HepG2 (cell line): Measurements from ENCODE around the gene AP4E1. TPM values are rescaled to one million over a fixed set of nuclear protein-coding genes. Genes with fewer than 3 reads are reported as not detected.

Experiments
- ATAC-seq: fragments of 200-7000 bp; cut with Tn5 transposase; 3 replicates; pipeline ENCODE4 v1.9.1; 2020; ENCODE audit warnings: mild to moderate bottlenecking, moderate library complexity
- BruUV-seq: library from RNA; stranded (reverse); fragments of 400-500 nt; replicated peaks from 2 replicates; lab custom pipeline; 2021; lab: Mats Ljungman, UMichigan
- CTCF ChIA-PET: fragments of 300-600 bp; formaldehyde crosslinking; extraction: SDS; loops from one replicate; lab custom pipeline; 2021; ENCODE audit warnings: low total read pairs, inconsistent platforms, low intra/inter-chr PET ratio; lab: Yijun Ruan, JAX
- POLR2A ChIA-PET: fragments of 350-600 bp; sonication (Branson Sonifier 250); formaldehyde crosslinking; loops from one replicate; lab custom pipeline; 2020; ENCODE audit warnings: antibody characterized with exemption, inconsistent platforms; lab: Yijun Ruan, JAX
- DNase-seq: peaks from one replicate; pipeline ENCODE4 v3.0.0-alpha.2; 2015; ENCODE audit warnings: low spot score
- FAIRE-seq: peaks from 3 replicates; lab custom pipeline; 2011; peaks lifted over from hg19 to GRCh38; lab: Jason Lieb, UNC
- H2AFZ ChIP-seq: one replicate; pipeline ENCODE4 v1.6.1; 2011; ENCODE audit warnings: low read length, inconsistent platforms
- H3K27ac ChIP-seq: fragments of 300-600 bp; 3 replicates; pipeline ENCODE4 v1.8.0; 2011; ENCODE audit warnings: mixed run types, mild to moderate bottlenecking, mixed read lengths, low read length, inconsistent platforms; ENCODE audit not compliant: insufficient read depth; ENCODE audit errors: extremely low read length
- H3K27me3 ChIP-seq, 2 experiments: fragments of 200-600 bp in 1 of 2; 2 replicates in 1 of 2; 3 replicates in 1 of 2; pipeline versions ENCODE4 v1.6.0 to v1.8.0; 2011; ENCODE audit warnings: low read length in 2 of 2, mild to moderate bottlenecking in 2 of 2, moderate library complexity in 2 of 2, inconsistent platforms in 1 of 2; ENCODE audit not compliant: insufficient read depth in 2 of 2, control insufficient read depth in 1 of 2
- H3K36me3 ChIP-seq, 2 experiments: fragments of 200-600 bp in 1 of 2; replicated peaks in 1 of 2; 2 replicates in 1 of 2; 3 replicates in 1 of 2; pipeline versions ENCODE4 v1.5.1 to v1.8.0; 2011; ENCODE audit warnings: low read length in 2 of 2, inconsistent platforms in 1 of 2; ENCODE audit not compliant: insufficient read depth in 2 of 2, control insufficient read depth in 1 of 2
- H3K4me1 ChIP-seq: 2 replicates; pipeline ENCODE4 v1.5.1; 2012; ENCODE audit warnings: low read length, inconsistent platforms; ENCODE audit not compliant: insufficient read depth
- H3K4me2 ChIP-seq: 2 replicates; pipeline ENCODE4 v1.6.0; 2011; ENCODE audit warnings: low read depth, low read length, inconsistent platforms
- H3K4me3 ChIP-seq, 3 experiments: fragments of 200-600 bp in 1 of 3; sonication (generic), shearing (Covaris generic) in 1 of 3; replicated peaks in 1 of 3; 2 replicates each; pipeline ENCODE4 v1.5.1; 2011 to 2016; ENCODE audit warnings: low read length in 3 of 3, inconsistent platforms in 2 of 3, low read depth in 2 of 3, mild to moderate bottlenecking in 2 of 3, control low read depth in 1 of 3, mixed read lengths in 1 of 3; ENCODE audit not compliant: insufficient read depth in 1 of 3
- H3K79me2 ChIP-seq: one replicate; pipeline ENCODE4 v1.6.1; 2011; ENCODE audit warnings: low read length, inconsistent platforms; ENCODE audit not compliant: insufficient read depth
- H3K9ac ChIP-seq: 2 replicates; pipeline ENCODE4 v1.6.0; 2011; ENCODE audit warnings: mild to moderate bottlenecking, low read depth, low read length, inconsistent platforms; ENCODE audit not compliant: insufficient read depth
- H3K9me3 ChIP-seq: 2 replicates; pipeline ENCODE4 v1.5.1; 2012; ENCODE audit warnings: mild to moderate bottlenecking, low read length
- H4K20me1 ChIP-seq: 2 replicates; pipeline ENCODE4 v1.6.0; 2011; ENCODE audit warnings: inconsistent platforms, mild to moderate bottlenecking, low read length, moderate library complexity; ENCODE audit not compliant: insufficient read depth
- ARID3A ChIP-seq: IDR thresholded peaks from 2 replicates; pipeline ENCODE4 v1.6.1; 2012; ENCODE audit warnings: low read depth, low read length, improper control_type of control experiment
- CHCHD3 ChIP-seq: sonication (generic); formaldehyde crosslinking; IDR thresholded peaks from 2 replicates; pipeline ENCODE4 v1.8.0; 2022; ENCODE audit warnings: mild to moderate bottlenecking, missing genetic modification reagents, moderate library complexity
- FOXP1 ChIP-seq, 2 experiments: fragments of 450-650 bp in 1 of 2; IDR thresholded peaks; 2 replicates each; pipeline ENCODE4 v1.6.1; 2017 to 2018; ENCODE audit warnings: antibody characterized with exemption in 1 of 2
- JUND ChIP-seq: sonication (generic); formaldehyde crosslinking; IDR thresholded peaks from 2 replicates; pipeline ENCODE4 v1.8.0; 2022; ENCODE audit warnings: mild to moderate bottlenecking, missing genetic modification reagents
- MAFG ChIP-seq: sonication (generic); formaldehyde crosslinking; IDR thresholded peaks from 2 replicates; pipeline ENCODE4 v1.5.1; 2020; ENCODE audit warnings: mild to moderate bottlenecking, missing genetic modification reagents
- MAZ ChIP-seq, 2 experiments: sonication (generic) in 1 of 2; formaldehyde crosslinking in 1 of 2; IDR thresholded peaks; 2 replicates each; pipeline versions ENCODE4 v1.5.0 to v1.6.1; 2012 to 2020; ENCODE audit warnings: low read depth in 2 of 2, mild to moderate bottlenecking in 2 of 2, borderline replicate concordance in 1 of 2, improper control_type of control experiment in 1 of 2, low read length in 1 of 2, missing genetic modification reagents in 1 of 2, moderate library complexity in 1 of 2
- NCOR1 ChIP-seq: fragments of 200-600 bp; sonication (generic); IDR thresholded peaks from 2 replicates; pipeline ENCODE4 v1.7.0; 2017; ENCODE audit warnings: antibody characterized with exemption, low read length, borderline replicate concordance
- SALL1 ChIP-seq: sonication (generic); formaldehyde crosslinking; IDR thresholded peaks from 2 replicates; pipeline ENCODE4 v1.8.0; 2022; ENCODE audit warnings: mild to moderate bottlenecking, missing genetic modification reagents
- THAP8 ChIP-seq: sonication (generic); formaldehyde crosslinking; IDR thresholded peaks from 2 replicates; pipeline ENCODE4 v1.5.1; 2020; ENCODE audit warnings: missing genetic modification reagents, mild to moderate bottlenecking, borderline replicate concordance
- UBTF ChIP-seq: sonication (generic); formaldehyde crosslinking; IDR thresholded peaks from 2 replicates; pipeline ENCODE4 v1.4.0; 2020; ENCODE audit warnings: mild to moderate bottlenecking, missing genetic modification reagents
- ZNF646 ChIP-seq: sonication (generic); formaldehyde crosslinking; IDR thresholded peaks from 2 replicates; pipeline ENCODE4 v1.9.0; 2021; ENCODE audit warnings: mild to moderate bottlenecking, missing genetic modification reagents
- WGBS: methylation state at CpG from one replicate; pipeline ENCODE4 v1.1.6; 2017; ENCODE audit warnings: low lambda C conversion rate; 5-methylcytosine and 5-hydroxymethylcytosine counted together
- in situ Hi-C: cut with HindIII; loops from 2 replicates; pipeline ENCODE4 v1.10.0; 2017; ENCODE audit warnings: low pct_unique_long_range_greater_than_20kb; ENCODE audit not compliant: extremely low pct_ligation_motif_present
- intact Hi-C: fragments of 100-400 bp; cut with micrococcal nuclease; formaldehyde crosslinking; loops from one replicate; pipeline ENCODE4 v1.10.0; 2022; ENCODE audit not compliant: unreplicated experiment
- polyA plus RNA-seq, 8 experiments: library from polyadenylated mRNA; depleted of rRNA in 3 of 8; stranded (reverse) in 7 of 8; unstranded in 1 of 8; fragments of >200 nt; fragmentation: Illumina TruSeq in 4 of 8; extraction: Trizol in 4 of 8; gene quantifications; 2 replicates each; pipeline versions ENCODE4 v1.2.1 to v1.2.3, GENCODE V29; 2011 to 2016; ENCODE audit warnings: low read depth in 4 of 8, missing spikeins in 1 of 8, mixed read lengths in 1 of 8; ENCODE audit not compliant: insufficient read depth in 1 of 8
- total RNA-seq, 5 experiments: library from RNA; depleted of rRNA; stranded (reverse); fragments of >200 nt; fragmentation: Illumina TruSeq; extraction: Trizol; gene quantifications; 2 replicates each; pipeline ENCODE4 v1.2.3, GENCODE V29; 2016; ENCODE audit warnings: low read depth in 1 of 5

AP4E1 gene
- total and polyA plus RNA-seq, 2 of the 13 experiments (the other 11 are each of a cell fraction or from before 2014, with no cell fraction given) = 2.2 to 7.8 TPM

GRCh38 chr15:50909010-50909317 is 481 bp downstream of the AP4E1 start:
- H2AFZ ChIP-seq = peak overlapping the region; percentile 57
- TF ChIP-seq FOXP1 (IDR thresholded peaks at IDR 0.05) = no peak
- no peak for TF ChIP-seq FOXP1 (CRISPR knock-in tag; IDR thresholded peaks at IDR 0.05)
- TF ChIP-seq MAZ (IDR thresholded peaks at IDR 0.05; ENCODE audit: borderline replicate concordance, low read depth, low read length) = no peak
- no peak for TF ChIP-seq MAZ (CRISPR knock-in tag; IDR thresholded peaks at IDR 0.05; ENCODE audit: low read depth)
- no peak for TF ChIP-seq MAFG (CRISPR knock-in tag)
- no peak for TF ChIP-seq JUND (CRISPR knock-in tag)
- no peak for TF ChIP-seq UBTF (CRISPR knock-in tag)
- TF ChIP-seq CHCHD3 (CRISPR knock-in tag) = no peak
- no peak for TF ChIP-seq NCOR1
- TF ChIP-seq ARID3A = no peak
- TF ChIP-seq THAP8 (CRISPR knock-in tag) = no peak
- TF ChIP-seq ZNF646 (CRISPR knock-in tag) = no peak
- no peak for TF ChIP-seq SALL1 (CRISPR knock-in tag)

More at GRCh38 chr15:50909010-50909317, 481 bp downstream of the AP4E1 start:
- ATAC-seq = no peak; the same call in 1 of the 3 replicates
- peak; percentile 38 for DNase-seq
- H3K4me1 ChIP-seq = peaks cover 13% of the 10 kb centered on the region
- FAIRE-seq = peak; percentile 58
- no peaks in the 10 kb centered on the region; a peak in 1 of 5 replicates for H3K27me3 ChIP-seq
- H3K4me2 ChIP-seq = peak overlapping the region; percentile 84
- CTCF ChIA-PET = interaction anchor here (0.9 to 2.2 kb wide), 3 partner anchors 32 to 727 kb away, joined by 3 to 13 read pairs (median 4); partner anchors contain the start of gene SLC27A2
- TSS peak; percentile 54 for BruUV-seq
- peak overlapping the region; percentile 87 for H3K27ac ChIP-seq
- H3K79me2 ChIP-seq = peaks cover 11% of the 10 kb centered on the region
- peaks cover 0 to 15% of the 10 kb centered on the region in 2 experiments; a peak in 3 of 5 replicates for H3K36me3 ChIP-seq
- in situ Hi-C loops (loop anchor here (25.0 kb wide), 1 partner anchor 722 kb away; the partner anchor contains the start of gene SLC27A2), intact Hi-C loops (loop anchor here (5.0 kb wide), 2 partner anchors 487 to 557 kb away; partner anchors contain the start of gene USP8)
- 0% methylated on average over 5 of the region's 11 CpGs for WGBS
- peak overlapping the region; percentile 85 to 99 (median 97) for H3K4me3 ChIP-seq
- H3K9me3 ChIP-seq = no peaks in the 10 kb centered on the region
- H3K9ac ChIP-seq = peak overlapping the region; percentile 90
- H4K20me1 ChIP-seq = no peaks in the 10 kb centered on the region
- POLR2A ChIA-PET = interaction anchor here (0.9 to 1.6 kb wide), 2 partner anchors 485 to 491 kb away, joined by 3 to 6 read pairs; partner anchors contain the start of gene USP8
